ENCODE results near the gene DDAH1.

DNA sequence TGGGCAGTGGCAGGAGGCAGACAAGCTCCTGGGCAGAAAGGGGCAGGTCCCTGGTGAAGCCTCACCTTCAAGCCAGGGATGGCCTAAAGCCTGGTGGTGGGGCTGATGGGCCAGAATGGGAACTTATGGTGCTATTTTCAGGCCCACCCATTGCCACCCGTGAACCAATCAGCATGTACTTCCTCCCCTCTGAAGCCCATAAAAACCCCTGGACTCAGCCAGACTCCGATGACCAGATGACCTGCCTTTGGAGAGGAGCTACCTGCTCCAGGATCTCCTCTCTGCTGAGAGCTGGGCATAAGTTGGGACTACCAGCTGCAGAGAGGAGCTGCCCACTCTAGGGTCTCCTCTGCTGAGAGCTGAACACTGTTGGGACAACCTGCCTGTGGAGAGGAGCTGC, 180.8 kb downstream of the DDAH1 start:
- TF ChIP-seq POLR2A (IDR thresholded peaks at IDR 0.05; ENCODE audit: low read depth, low read length) (no peak), POLR2AphosphoS5 (IDR thresholded peaks at IDR 0.05; ENCODE audit: low read depth, low read length) (no peak), TAF1 (IDR thresholded peaks at IDR 0.05; ENCODE audit: low read depth, low read length) (no peak), SPI1 (IDR thresholded peaks at IDR 0.05; ENCODE audit: low read depth, low read length) (no peak), PAX5 (IDR thresholded peaks at IDR 0.05; ENCODE audit: insufficient read depth, low read length, severe bottlenecking) (no peak), POU2F2 (IDR thresholded peaks at IDR 0.05; ENCODE audit: low read depth, low read length) (no peak)

Measured in GM12891 (cell line).